ENCODE results near the gene HHAT.

GRCh38 chr1:210377731-210378333 lies 49.1 kb downstream of the HHAT start:
- TF ChIP-seq CTCF (IDR thresholded peaks at IDR 0.05) (no peak), POLR2A (IDR thresholded peaks at IDR 0.05) (no peak), EP300 (IDR thresholded peaks at IDR 0.05; ENCODE audit: low read depth) (no peak)

All from transverse colon (tissue), 3 donors.